Erythroblast (primary cell): ENCODE results near the gene WASF3.

Experiments
- GATA1 ChIP-seq: IDR thresholded peaks from 2 replicates; pipeline ENCODE4 v1.6.1; 2011; ENCODE audit warnings: low read depth, mild to moderate bottlenecking, control low read depth, low read length, moderate library complexity
- POLR2A ChIP-seq: IDR thresholded peaks from 2 replicates; pipeline ENCODE4 v1.6.1; 2011; ENCODE audit warnings: mild to moderate bottlenecking, low read length

DNA sequence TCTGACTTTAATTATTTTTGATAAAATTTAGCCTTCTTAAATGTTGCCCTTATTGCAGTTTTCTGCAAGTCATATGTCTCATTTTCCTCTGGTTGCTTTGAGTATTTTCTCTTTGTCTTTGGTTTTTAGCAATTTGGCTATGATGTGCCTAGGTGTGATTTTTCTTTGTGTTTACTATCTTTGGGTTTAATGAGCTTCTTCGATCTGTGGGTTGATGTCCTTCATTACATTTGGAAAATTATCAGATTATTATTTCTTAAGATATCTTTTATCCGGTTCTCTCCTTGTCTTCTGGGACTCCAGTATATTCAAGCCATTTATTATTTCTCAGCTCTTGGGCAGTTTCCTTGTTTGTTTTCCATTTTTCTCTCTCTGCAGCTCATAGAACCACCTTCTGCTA, 39.0 kb downstream of the WASF3 start:
- TF ChIP-seq POLR2A (no peak), GATA1 (no peak)
